Activated CD4-positive, alpha-beta memory T cell treated with anti-CD3 and anti-CD28 coated beads, Interleukin-2, amount 10 ng/mL, durations not matched to agents 7 days and 5 days (primary cell): ENCODE data around the gene MEN1. TPM values are rescaled to one million over a fixed set of nuclear protein-coding genes. Genes with fewer than 3 reads are reported as not detected.
A peak's percentile ranks its signal among the peaks of the same experiment; 100 is the strongest.

Experiments used
- CTCF ChIA-PET: fragments of 350-600 bp; sonication (Branson Sonifier 250); formaldehyde crosslinking; loops from one replicate; lab custom pipeline; 2021; ENCODE audit warnings: antibody characterized with exemption, inconsistent platforms; lab: Charles Lee
- POLR2A ChIA-PET: fragments of 350-600 bp; sonication (Branson Sonifier 250); formaldehyde crosslinking; loops from one replicate; lab custom pipeline; 2021; ENCODE audit warnings: antibody characterized with exemption; lab: Charles Lee
- DNase-seq: peaks from one replicate; pipeline ENCODE4 v3.0.0-alpha.2; 2020
- H3K27ac Mint-ChIP-seq: one replicate; pipeline ENCODE4 v1.8.0; 2021; ENCODE audit warnings: mild to moderate bottlenecking, mixed read lengths
- H3K27me3 Mint-ChIP-seq: one replicate; pipeline ENCODE4 v1.8.0; 2021; ENCODE audit warnings: mixed read lengths
- H3K36me3 Mint-ChIP-seq: one replicate; pipeline ENCODE4 v1.8.0; 2021; ENCODE audit warnings: low read depth, mixed read lengths
- H3K4me1 Mint-ChIP-seq: one replicate; pipeline ENCODE4 v1.8.0; 2021; ENCODE audit warnings: mixed read lengths
- H3K4me3 Mint-ChIP-seq: one replicate; pipeline ENCODE4 v1.8.0; 2021; ENCODE audit warnings: mild to moderate bottlenecking, mixed read lengths
- H3K9me3 Mint-ChIP-seq: one replicate; pipeline ENCODE4 v1.8.0; 2021; ENCODE audit warnings: mixed read lengths
- total RNA-seq, 2 experiments: library from RNA; stranded (reverse); gene quantifications; one replicate each; pipeline ENCODE4 v1.2.3, GENCODE V29; 2021

MEN1 gene
- total RNA-seq, 2 experiments from 2014 or later = 32.5 to 33.4 TPM

DNA sequence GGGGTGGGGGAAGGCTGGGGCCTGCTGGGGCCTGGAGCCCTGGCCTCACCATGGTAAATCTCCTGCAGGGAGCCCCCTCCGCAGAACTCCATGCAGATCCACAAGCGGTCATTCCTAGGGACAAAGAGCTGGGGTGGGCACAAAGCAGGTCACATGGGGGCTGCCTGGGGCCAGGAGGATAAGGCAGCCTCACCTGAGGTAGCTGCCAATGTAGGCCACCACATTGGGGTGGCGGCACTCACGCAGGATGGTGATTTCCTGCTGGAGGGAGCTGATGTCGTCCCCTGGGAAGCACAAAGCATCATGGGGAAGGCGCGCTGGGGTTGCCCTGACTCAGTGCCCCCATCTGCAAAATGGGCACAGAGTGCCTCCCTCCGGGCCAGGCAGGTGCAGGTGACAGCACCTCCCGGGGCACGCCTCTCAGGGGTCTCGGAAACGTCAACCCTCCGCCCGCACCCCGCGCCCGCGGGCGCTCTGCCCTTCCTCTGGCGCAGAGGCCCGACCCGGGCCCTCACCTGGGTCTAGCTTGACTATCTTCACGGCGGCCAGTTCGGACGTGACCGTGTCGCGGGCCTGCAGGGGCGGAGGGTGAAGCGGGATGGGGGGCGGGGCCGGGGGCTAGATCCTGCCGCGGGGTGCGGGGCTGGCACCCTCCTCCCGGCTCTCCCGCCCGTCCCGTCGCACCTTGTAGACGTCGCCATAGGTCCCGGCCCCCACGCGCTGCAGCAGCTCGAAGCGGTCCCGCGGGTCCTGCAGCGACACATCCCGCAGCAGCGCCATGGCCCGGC, 7.8 kb downstream of the MEN1 start:
- ChIA-PET CTCF (interaction anchor here (1.0 to 1.6 kb wide), 4 partner anchors 18 to 45 kb away, joined by 3 to 5 read pairs (median 4); no protein-coding TSS in a partner anchor), POLR2A (interaction anchor here (0.8 to 3.1 kb wide), 15 partner anchors 8 to 485 kb away, joined by 3 to 18 read pairs (median 4); partner anchors contain the start of genes ARL2, MEN1, PRDX5 and RASGRP2)
- DNase-seq = peak; percentile 41
- H3K27ac Mint-ChIP-seq = peak overlapping the region; percentile 80
- H3K9me3 Mint-ChIP-seq = no peaks in the 10 kb centered on the region
- H3K4me1 Mint-ChIP-seq = peaks cover 36% of the 10 kb centered on the region
- H3K36me3 Mint-ChIP-seq = peaks cover 37% of the 10 kb centered on the region
- peak overlapping the region; percentile 80 for H3K4me3 Mint-ChIP-seq
- no peaks in the 10 kb centered on the region for H3K27me3 Mint-ChIP-seq

DNA sequence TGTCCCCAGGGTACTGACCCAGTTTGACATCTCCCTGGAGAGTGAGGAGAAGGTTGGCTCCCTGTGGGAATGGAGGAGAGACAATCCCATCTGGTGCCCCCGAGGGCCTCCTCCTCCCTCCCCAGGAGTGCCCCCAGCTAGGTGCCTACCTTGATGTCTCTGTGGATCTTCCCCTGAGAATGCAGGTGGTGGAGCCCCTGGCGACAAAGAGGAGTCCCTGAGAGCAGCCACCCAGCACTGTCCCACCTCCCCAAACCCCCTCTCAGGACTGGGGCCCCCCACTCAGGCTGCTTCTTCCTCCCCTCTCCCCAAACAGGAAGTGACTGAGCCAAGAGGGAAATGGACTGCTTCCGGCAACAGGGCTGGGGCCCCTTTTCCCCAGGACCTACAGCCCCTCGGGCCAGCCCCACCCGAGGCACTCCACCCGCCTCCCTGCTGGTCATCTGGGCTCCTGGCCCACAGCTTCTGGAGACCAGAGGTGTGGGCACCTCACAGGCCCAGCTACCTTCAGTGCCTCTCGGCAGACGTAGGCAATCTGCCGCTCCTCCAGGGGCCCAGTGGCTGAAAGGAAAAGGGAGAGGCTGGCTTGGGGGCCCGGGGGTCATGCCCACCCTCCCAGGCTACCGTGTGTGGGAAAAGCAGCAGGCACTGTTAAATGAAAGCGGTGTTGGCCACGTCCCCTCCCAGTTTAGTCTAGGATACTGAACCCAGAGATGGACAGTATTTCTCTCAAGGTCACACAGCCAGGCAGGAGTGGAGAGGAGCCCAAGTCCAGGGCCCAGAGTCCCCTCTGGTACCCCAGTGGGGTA, 8.6 kb downstream of the MEN1 start:
- H3K36me3 Mint-ChIP-seq = peaks cover 34% of the 10 kb centered on the region
- peak overlapping the region; percentile 80 for H3K4me3 Mint-ChIP-seq
- ChIA-PET POLR2A (interaction anchor here (0.8 to 3.1 kb wide), 9 partner anchors 9 to 484 kb away, joined by 3 to 18 read pairs (median 6); partner anchors contain the start of genes MEN1, PRDX5, RASGRP2 and SF1), CTCF (interaction anchor here (1.0 to 1.6 kb wide), 3 partner anchors 20 to 46 kb away, joined by 3 to 5 read pairs (median 4); no protein-coding TSS in a partner anchor)
- H3K27me3 Mint-ChIP-seq = no peaks in the 10 kb centered on the region
- H3K9me3 Mint-ChIP-seq = no peaks in the 10 kb centered on the region
- DNase-seq = no peak
- peak overlapping the region; percentile 80 for H3K27ac Mint-ChIP-seq
- H3K4me1 Mint-ChIP-seq = peaks cover 35% of the 10 kb centered on the region

DNA sequence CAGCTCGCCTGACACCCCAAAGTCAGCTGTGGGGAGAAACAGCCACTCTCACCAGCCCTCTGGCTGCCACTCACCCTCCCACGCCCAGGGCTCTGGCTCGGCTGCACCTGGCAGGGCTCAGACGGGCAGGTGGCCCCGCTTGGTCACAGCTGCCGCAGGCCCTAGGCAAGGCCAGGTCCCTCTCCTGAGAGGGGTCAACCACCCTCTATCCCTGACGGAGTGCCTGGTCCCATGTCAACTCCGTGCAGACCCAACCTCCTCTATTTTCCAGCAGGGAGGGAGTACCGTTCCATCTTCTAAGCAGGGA, 9.2 kb downstream of the MEN1 start:
- DNase-seq = no peak
- ChIA-PET POLR2A (interaction anchor here (0.9 to 2.4 kb wide), 5 partner anchors 10 to 56 kb away, joined by 3 to 16 read pairs (median 5); partner anchors contain the start of genes MEN1 and SF1), CTCF (no interaction called here)
- peak overlapping the region; percentile 80 for H3K27ac Mint-ChIP-seq
- peaks cover 42% of the 10 kb centered on the region for H3K4me1 Mint-ChIP-seq
- peaks cover 35% of the 10 kb centered on the region for H3K36me3 Mint-ChIP-seq
- no peaks in the 10 kb centered on the region for H3K27me3 Mint-ChIP-seq
- no peaks in the 10 kb centered on the region for H3K9me3 Mint-ChIP-seq
- H3K4me3 Mint-ChIP-seq = peak overlapping the region; percentile 80

DNA sequence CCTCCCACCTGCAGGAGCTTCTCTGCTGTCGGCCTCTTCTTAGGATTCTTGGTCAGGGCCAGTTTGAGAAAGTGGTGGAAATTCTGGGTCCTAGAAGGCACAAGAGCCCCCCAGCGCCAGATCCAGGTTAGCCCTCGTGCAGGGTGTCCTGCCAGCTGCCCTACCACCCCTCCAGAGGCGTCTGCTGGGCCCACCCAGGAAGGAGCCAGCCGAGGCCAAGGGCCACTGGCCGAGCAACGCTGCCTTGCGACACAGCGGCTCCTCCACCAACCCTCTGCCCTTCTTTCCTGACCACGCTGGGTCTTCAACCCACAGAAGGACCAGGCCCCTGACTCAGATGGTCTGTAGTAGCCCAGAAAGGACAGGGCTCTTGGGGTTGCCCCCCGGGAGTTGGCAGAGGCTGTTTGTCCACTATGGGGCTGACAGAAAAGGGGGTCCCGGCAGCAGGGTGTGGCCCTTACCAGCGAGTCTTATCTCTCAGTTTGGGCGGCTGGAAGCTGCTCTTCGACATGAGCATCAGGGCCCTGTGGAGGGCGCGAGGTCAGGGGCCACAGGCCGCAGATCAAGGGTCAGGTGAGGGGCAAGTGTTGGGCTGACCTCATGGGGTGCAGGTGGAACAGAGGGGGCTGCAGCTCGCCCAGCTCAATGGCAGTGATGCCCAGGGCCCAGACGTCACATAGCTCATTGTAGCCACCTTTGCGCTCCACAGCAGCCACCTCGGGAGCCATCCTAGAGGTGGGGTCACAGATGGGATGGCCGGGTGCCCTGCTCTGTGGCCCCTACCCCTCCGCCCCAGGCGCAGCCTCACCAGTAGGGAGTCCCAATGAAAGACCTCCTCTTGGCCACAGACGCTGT, 9.8 kb downstream of the MEN1 start:
- DNase-seq = no peak
- Mint-ChIP-seq H3K27ac (no peak overlapping the region), H3K9me3 (no peaks in the 10 kb centered on the region), H3K27me3 (no peaks in the 10 kb centered on the region), H3K4me1 (peaks cover 46% of the 10 kb centered on the region), H3K36me3 (peaks cover 34% of the 10 kb centered on the region), H3K4me3 (peak overlapping the region; percentile 80)
- ChIA-PET POLR2A (interaction anchor here (0.9 to 1.6 kb wide), 4 partner anchors 10 to 55 kb away, joined by 3 to 5 read pairs (median 4); partner anchors contain the start of genes MEN1 and SF1), CTCF (interaction anchor here (1.2 to 1.7 kb wide), 2 partner anchors 10 to 14 kb away, joined by 3 to 12 read pairs; no protein-coding TSS in a partner anchor)

DNA sequence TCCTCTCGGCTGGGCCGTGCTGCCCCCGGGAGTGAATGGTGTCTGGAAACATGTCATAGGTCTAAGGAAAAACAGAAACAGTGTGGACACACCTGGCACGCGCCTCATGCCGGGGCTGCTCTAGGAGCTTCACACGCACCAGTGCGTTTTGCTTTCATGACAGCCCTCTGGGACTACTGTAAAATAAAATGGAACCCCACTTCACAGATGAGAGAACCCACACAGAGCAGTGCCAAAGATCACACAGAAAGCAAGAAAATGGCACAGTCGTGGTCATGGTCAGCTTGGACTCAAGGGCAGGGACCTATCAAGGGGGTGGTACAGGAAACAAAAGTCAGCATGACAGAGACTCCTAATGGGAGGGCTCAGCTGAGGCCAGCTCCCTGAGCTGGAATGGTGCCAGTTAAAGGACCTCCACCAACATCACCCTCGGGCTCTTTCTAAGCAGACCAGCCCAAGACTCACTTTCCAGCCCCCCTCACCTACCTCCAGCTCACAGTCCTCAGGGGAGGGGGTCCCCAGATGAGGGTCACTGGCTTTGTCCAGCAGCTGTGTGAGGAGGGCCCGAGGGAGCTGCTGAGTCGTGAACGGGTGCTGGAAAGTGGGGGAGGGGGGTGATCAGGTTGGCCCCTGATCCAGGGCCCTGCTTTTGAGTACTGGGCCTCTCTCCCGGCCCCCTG, 10.6 kb downstream of the MEN1 start:
- peak overlapping the region; percentile 18 for H3K27ac Mint-ChIP-seq
- POLR2A ChIA-PET = interaction anchor here (0.9 to 1.6 kb wide), 5 partner anchors 11 to 54 kb away, joined by 3 to 5 read pairs (median 3); partner anchors contain the start of genes MEN1 and SF1
- H3K9me3 Mint-ChIP-seq = no peaks in the 10 kb centered on the region
- H3K36me3 Mint-ChIP-seq = peaks cover 37% of the 10 kb centered on the region
- no peaks in the 10 kb centered on the region for H3K27me3 Mint-ChIP-seq
- H3K4me1 Mint-ChIP-seq = peaks cover 49% of the 10 kb centered on the region
- CTCF ChIA-PET = interaction anchor here (1.2 to 1.7 kb wide), 2 partner anchors 11 to 13 kb away, joined by 3 to 12 read pairs; no protein-coding TSS in a partner anchor
- no peak overlapping the region for H3K4me3 Mint-ChIP-seq
- DNase-seq = no peak

DNA sequence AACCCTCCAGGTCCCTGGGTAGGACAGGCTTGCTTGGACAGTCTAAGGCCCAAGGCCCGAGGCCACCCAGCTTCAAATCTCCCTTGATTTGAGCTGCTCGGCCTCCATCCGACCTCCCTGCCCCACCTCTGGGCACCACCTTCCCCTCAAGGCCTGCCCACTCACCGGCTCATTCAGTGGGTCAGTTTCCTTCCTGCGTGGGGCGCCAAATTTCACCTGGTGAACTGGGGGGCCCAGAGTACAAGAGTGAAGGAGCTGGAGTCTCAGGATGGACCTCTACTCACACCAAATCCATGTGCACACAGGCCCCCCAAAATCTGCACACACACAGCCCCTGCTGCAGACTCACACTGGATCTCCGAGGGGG, 11.1 kb downstream of the MEN1 start:
- Mint-ChIP-seq H3K4me1 (peaks cover 51% of the 10 kb centered on the region), H3K9me3 (no peaks in the 10 kb centered on the region), H3K4me3 (no peak overlapping the region), H3K27me3 (no peaks in the 10 kb centered on the region), H3K27ac (no peak overlapping the region), H3K36me3 (peaks cover 40% of the 10 kb centered on the region)
- POLR2A ChIA-PET = interaction anchor here (0.9 to 1.6 kb wide), 2 partner anchors 13 to 20 kb away, joined by 3 to 5 read pairs; no protein-coding TSS in a partner anchor
- CTCF ChIA-PET = interaction anchor here (1.7 kb wide), 1 partner anchor 13 kb away, joined by 12 read pairs; no protein-coding TSS in a partner anchor
- no peak for DNase-seq

DNA sequence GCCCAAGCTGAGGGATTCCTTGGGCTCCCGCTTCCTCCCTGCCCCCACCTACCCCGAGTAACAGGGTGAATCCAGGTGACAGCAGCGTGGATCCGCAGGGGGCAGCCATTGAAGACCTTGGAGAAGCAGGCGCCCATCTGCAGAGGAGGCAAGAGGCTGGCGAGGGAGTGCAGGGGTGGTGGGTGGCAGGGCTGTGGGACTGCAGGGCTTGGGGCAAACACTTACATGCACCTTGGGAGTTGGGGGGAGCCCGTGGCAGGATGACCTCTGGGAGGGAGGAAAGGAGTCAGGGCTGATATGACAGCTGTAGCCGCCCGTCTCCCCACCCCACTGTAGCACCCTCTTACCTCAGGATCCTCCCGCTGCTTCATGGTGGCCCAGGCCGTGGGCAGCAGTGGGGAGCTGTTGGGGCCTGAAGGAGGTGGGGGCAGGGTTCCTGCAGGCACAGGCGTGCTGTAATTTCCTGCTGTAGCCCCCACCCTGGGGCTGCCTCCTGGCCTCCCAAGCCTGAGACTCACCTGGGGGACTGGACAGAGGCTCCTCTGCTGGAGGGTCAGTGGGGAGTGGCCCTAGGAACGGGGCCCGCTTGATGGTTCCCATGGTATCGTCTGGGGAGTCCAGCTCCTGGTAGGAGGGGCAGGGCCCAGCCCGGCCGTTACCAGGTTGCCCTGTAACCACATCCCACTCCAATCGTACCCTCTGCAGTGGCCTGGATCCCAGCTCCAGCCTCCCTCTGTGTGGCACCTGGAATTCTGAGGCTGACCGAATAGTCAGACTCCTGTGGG, 13.4 kb downstream of the MEN1 start:
- CTCF ChIA-PET = no interaction called here
- POLR2A ChIA-PET = interaction anchor here (1.1 kb wide), 1 partner anchor 28 kb away, joined by 3 read pairs; no protein-coding TSS in a partner anchor
- peaks cover 47% of the 10 kb centered on the region for H3K4me1 Mint-ChIP-seq

DNA sequence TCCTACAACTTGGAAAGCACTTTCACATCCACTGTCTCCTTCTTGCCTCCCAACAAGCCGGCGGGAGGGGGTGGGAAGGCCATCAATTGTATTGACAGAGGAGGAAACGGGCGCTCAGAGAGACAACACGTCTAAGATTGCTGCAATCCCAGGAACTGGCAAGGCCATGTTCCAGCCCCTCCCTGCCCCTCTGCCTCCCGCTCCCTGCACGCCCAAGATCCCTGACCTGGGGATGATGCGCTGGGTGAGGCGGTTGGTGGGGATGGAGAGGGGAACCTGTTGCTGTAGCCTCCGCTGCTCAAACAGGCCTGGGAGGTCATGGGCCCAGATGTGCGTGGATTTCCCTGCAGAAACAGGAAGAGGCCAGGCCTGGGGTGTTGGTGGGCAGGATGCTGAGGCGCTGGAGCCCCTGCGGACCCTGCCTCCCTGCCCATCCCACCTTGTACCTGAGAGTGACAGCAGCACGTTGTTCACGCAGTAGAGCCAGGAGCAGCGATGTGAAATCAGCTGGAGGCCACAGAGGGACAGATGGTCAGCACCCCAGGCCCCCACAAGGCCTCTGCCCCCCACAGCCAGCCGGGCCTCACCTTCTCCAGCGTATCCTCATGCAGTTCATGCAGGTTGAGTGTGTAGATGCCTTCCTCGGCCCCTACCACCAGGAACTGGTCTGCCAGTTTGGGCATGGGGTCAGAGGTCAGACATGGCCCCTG, 14.1 kb downstream of the MEN1 start:
- ChIA-PET POLR2A (no interaction called here), CTCF (no interaction called here)
- Mint-ChIP-seq H3K4me1 (peaks cover 40% of the 10 kb centered on the region), H3K9me3 (no peaks in the 10 kb centered on the region), H3K36me3 (peaks cover 43% of the 10 kb centered on the region), H3K27ac (no peak overlapping the region), H3K27me3 (no peaks in the 10 kb centered on the region), H3K4me3 (no peak overlapping the region)
- DNase-seq = no peak

More for the DNA sequence above, 13.4 kb downstream of the MEN1 start:
- Mint-ChIP-seq H3K9me3 (no peaks in the 10 kb centered on the region), H3K27me3 (no peaks in the 10 kb centered on the region), H3K4me3 (no peak overlapping the region), H3K27ac (no peak overlapping the region), H3K36me3 (peaks cover 46% of the 10 kb centered on the region)
- DNase-seq = no peak

DNA sequence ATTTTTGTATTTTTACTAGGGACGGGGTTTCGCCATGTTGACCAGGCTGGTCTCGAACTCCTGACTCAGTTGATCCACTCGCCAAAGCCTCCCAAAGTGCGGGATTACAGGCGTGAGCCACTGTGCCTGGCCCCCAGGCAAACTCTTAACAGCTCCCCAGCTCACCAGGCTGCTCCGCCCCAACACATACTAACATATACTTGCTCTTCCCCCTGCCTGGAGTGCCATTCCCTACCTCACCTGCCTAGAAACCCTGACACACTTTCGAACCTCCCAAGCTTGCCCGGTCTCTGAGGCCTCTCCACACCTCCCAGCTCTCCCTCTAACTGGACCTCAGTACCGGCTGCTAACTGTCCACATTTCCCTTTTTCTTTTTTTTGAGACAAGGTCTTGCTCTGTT, 15.8 kb downstream of the MEN1 start:
- H3K27me3 Mint-ChIP-seq = no peaks in the 10 kb centered on the region
- H3K36me3 Mint-ChIP-seq = peaks cover 44% of the 10 kb centered on the region
- no peak overlapping the region for H3K4me3 Mint-ChIP-seq
- no peak for DNase-seq
- ChIA-PET POLR2A (interaction anchor here (0.9 to 2.1 kb wide), 4 partner anchors 8 to 341 kb away, joined by 3 to 8 read pairs (median 3); partner anchors contain the start of gene MAP4K2), CTCF (interaction anchor here (0.9 to 1.4 kb wide), 3 partner anchors 9 to 26 kb away, joined by 3 to 6 read pairs (median 4); no protein-coding TSS in a partner anchor)
- H3K9me3 Mint-ChIP-seq = no peaks in the 10 kb centered on the region
- peak overlapping the region; percentile 7 for H3K27ac Mint-ChIP-seq
- peaks cover 31% of the 10 kb centered on the region for H3K4me1 Mint-ChIP-seq
